GM21515 (cell line): ENCODE measurements around the gene TRAPPC10.

Experiments
- ATAC-seq: cut with Tn5 transposase; IDR thresholded peaks from one replicate; pipeline ENCODE4 v1.9.1; 2021; ENCODE audit not compliant: unreplicated experiment

TRAPPC10 gene

GRCh38 chr21:44024887-44025353 is 12.8 kb downstream of the TRAPPC10 start:
- ATAC-seq, result no peak

- no peak for ATAC-seq
Measured at GRCh38 chr21:44027607-44028286, 15.6 kb downstream of the TRAPPC10 start.

- ATAC-seq, result no peak
Measured at GRCh38 chr21:44028287-44028659, 16.2 kb downstream of the TRAPPC10 start.

GRCh38 chr21:44029460-44030087 is 17.5 kb downstream of the TRAPPC10 start:
- no peak for ATAC-seq

GRCh38 chr21:44035244-44035643 is 23.1 kb downstream of the TRAPPC10 start:
- ATAC-seq, result no peak

GRCh38 chr21:44038063-44038462 is 26.0 kb downstream of the TRAPPC10 start:
- ATAC-seq, result no peak

- no peak for ATAC-seq
Measured at GRCh38 chr21:44039828-44040227, 27.7 kb downstream of the TRAPPC10 start.

- ATAC-seq, result no peak
Measured at GRCh38 chr21:44043613-44044012, 31.5 kb downstream of the TRAPPC10 start.

GRCh38 chr21:44046734-44047133 is 34.6 kb downstream of the TRAPPC10 start:
- ATAC-seq, result no peak

- no peak for ATAC-seq
Measured at GRCh38 chr21:44047996-44048560, 36.0 kb downstream of the TRAPPC10 start.

- ATAC-seq, result no peak
Measured at GRCh38 chr21:44049182-44049581, 37.1 kb downstream of the TRAPPC10 start.

- ATAC-seq, result no peak
Measured at GRCh38 chr21:44049606-44050005, 37.5 kb downstream of the TRAPPC10 start.

GRCh38 chr21:44050276-44050675 is 38.2 kb downstream of the TRAPPC10 start:
- ATAC-seq, result no peak

- ATAC-seq, result no peak
Measured at GRCh38 chr21:44051462-44051941, 39.4 kb downstream of the TRAPPC10 start.

- no peak for ATAC-seq
Measured at GRCh38 chr21:44052071-44052829, 40.1 kb downstream of the TRAPPC10 start.

- no peak for ATAC-seq
Measured at GRCh38 chr21:44052830-44053226, 40.7 kb downstream of the TRAPPC10 start.

- ATAC-seq, result no peak
Measured at GRCh38 chr21:44053567-44053966, 41.5 kb downstream of the TRAPPC10 start.

GRCh38 chr21:44054710-44055109 is 42.6 kb downstream of the TRAPPC10 start:
- no peak for ATAC-seq

GRCh38 chr21:44057055-44057454 is 44.9 kb downstream of the TRAPPC10 start:
- no peak for ATAC-seq

- no peak for ATAC-seq
Measured at GRCh38 chr21:44057960-44058651, 46.0 kb downstream of the TRAPPC10 start.

- no peak for ATAC-seq
Measured at GRCh38 chr21:44058652-44058964, 46.5 kb downstream of the TRAPPC10 start.
